Esophagus squamous epithelium (tissue), 4 donors: ENCODE data around the gene MMRN2.
"Not testable (repeated sequence)": the region's sequence is repeated elsewhere in the genome, so short reads cannot be mapped to it uniquely, and the experiment has no call there.

ENCODE experiments used
- CTCF ChIP-seq, 6 experiments: fragments of 450-650 bp in 4 of 6; fragments of 200-600 bp in 2 of 6; sonication (generic) in 2 of 6; IDR thresholded peaks; one replicate each; pipeline ENCODE4 v1.5.1; 2016 to 2019; ENCODE audit warnings: antibody characterized with exemption in 6 of 6, mild to moderate bottlenecking in 4 of 6, moderate library complexity in 4 of 6
- POLR2A ChIP-seq, 4 donors: fragments of 450-650 bp; IDR thresholded peaks; one replicate each; pipeline ENCODE4 v1.6.1; 2017; ENCODE audit warnings: antibody characterized with exemption in 4 of 4, mild to moderate bottlenecking in 4 of 4, moderate library complexity in 3 of 4

GRCh38 chr10:86981020-86981419, 23.6 kb upstream of the MMRN2 start:
- TF ChIP-seq CTCF, POLR2A (IDR thresholded peaks at IDR 0.05): not testable (repeated sequence)
